GM23248 (cell line): ENCODE measurements around the gene OPTC.

ENCODE experiments used
- EZH2 ChIP-seq: fragments of 200-600 bp; sonication (generic); IDR thresholded peaks from 2 replicates; pipeline ENCODE4 v1.6.1; 2018; ENCODE audit warnings: antibody characterized with exemption, mild to moderate bottlenecking; ENCODE audit not compliant: insufficient read depth, poor library complexity, severe bottlenecking
- EZH2phosphoT487 ChIP-seq: fragments of 200-600 bp; sonication (generic); IDR thresholded peaks from 2 replicates; pipeline ENCODE4 v1.6.1; 2018; ENCODE audit warnings: antibody characterized with exemption, moderate library complexity, mild to moderate bottlenecking, low read depth; ENCODE audit not compliant: insufficient read depth

GRCh38 chr1:203538726-203539125 is 44.8 kb downstream of the OPTC start:
- TF ChIP-seq EZH2 (no peak), EZH2phosphoT487 (no peak)
